ENCODE measurements around the gene PAPPA.

The PAPPA gene

DNA sequence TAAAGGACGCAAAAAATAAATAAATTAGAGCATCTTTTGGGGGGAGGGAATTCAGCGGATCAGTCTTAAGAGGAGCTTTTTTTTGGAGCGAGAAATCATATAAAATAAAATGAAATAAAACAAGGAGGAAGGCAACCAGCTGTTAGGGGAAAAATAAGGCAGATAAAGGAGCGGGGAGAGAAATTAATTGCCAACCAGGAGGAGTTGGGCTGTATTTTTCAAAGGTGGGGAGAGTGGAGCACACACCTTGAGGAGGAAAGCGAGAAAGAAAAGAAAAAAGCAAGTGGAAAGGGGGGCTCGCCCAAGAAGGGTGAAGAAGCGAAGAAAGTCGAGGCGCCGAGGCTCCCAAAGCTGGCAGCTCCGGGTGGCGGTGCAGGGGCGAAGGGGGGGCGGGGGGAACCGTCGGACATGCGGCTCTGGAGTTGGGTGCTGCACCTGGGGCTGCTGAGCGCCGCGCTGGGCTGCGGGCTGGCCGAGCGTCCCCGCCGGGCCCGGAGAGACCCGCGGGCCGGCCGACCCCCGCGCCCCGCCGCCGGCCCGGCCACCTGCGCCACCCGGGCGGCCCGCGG lies at the start of gene PAPPA:
PAPPA (plus strand) TSS at position 27 of the 569 bp plus-strand sequence; CDS start at position 409, 382 bp downstream.
- peak; percentile 25 for DNase-seq (ENCODE audit: low spot score)

GRCh38 chr9:116103976-116104820 lies 49.4 kb upstream of the PAPPA start:
- no peak for DNase-seq (ENCODE audit: low spot score)

GRCh38 chr9:116112236-116112635 lies 41.4 kb upstream of the PAPPA start:
- peak; percentile 27 for DNase-seq (ENCODE audit: low spot score)

DNA sequence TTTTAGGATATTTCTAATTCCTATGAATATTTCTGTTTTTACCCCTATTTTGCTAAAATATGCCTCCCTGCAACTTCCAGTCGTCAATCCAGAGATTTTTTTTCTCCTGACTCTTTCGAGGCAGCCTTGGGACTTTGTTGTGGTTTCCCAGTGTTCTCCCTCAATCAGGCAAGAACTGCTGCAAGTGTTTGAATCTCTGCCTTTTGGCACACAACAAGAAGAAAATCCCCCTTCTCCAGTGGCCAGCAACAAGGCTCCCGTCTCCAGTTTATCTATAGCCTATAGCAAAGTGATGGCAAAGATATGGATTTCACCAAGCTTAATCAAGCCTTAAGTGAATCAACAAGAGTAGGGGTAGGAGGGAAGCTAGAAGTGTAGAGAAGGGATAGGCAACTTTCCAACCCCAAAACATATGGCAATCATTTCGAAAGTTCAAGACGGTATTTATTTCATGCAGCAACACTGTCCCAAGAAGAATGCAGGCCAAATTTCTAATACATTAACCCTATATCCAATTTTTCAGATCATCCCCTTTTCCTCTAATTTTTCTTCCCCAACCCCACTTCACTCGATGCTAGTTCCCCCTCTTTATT lies 37.7 kb upstream of the PAPPA start:
- no peak for DNase-seq (ENCODE audit: low spot score)

DNA sequence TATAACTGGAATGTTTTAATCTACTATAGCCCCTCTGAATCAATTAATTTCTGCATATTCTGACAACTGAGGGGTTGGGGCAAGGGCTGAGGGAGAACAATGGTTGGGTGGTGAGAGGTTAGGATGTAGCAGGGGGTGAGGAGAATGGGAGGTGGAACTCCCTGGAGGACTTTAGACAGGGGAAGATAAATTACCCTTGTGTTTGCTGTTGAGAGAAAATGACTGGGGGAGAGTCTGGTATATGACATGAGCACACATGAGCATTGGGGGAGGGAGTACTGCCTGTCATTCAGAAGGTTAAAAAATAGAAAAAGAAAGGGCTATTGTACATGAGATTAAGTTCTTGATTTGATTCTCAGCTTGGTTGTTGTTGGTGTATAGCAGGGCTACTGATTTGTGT lies 37.2 kb upstream of the PAPPA start:
- no peak for DNase-seq (ENCODE audit: low spot score)

DNA sequence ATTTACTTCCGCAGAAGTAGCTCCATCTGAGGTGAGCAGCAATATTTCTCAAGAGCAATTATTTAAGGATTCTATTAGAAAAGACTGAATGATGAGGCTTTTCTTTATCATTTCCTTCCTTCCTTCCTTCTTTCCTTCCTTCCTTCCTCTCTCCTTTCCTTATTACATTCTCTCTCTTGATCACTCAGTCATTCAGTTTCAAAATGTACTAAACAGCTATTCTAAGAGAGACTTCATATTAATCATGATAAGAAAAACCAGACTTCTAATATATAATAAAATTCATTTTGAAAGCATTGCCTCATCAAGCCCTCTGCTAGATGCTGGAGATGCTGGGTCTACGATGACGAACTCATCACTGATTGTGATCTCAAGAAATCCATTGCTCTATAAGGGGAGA lies 30.4 kb upstream of the PAPPA start:
- no peak for DNase-seq (ENCODE audit: low spot score)

- no peak for DNase-seq (ENCODE audit: low spot score)
These were observed 29.0 kb upstream of the PAPPA start for GRCh38 chr9:116124472-116125040.

DNA sequence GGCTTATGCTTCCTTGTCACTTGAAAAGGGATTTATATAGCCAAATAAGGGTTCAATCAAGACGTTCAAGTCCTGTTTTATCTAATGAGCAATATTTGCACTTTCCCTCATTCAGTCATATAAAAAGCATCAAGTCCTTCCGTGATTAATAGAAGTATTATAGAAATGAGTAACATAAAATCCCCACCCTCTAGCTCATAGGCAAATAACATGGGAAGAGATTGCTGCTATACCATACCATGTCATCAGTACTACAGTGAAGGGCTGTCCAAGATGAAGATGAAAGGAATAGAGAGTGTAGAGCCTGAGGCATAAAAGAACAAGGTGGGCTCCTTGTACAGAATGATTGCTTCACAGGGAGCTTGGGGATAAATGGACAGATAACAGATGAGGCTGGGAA lies 20.4 kb upstream of the PAPPA start:
- DNase-seq (ENCODE audit: low spot score): no peak

GRCh38 chr9:116134975-116135374 lies 18.6 kb upstream of the PAPPA start:
- no peak for DNase-seq (ENCODE audit: low spot score)

- no peak for DNase-seq (ENCODE audit: low spot score)
These were observed 16.6 kb upstream of the PAPPA start for GRCh38 chr9:116137010-116137409.

GRCh38 chr9:116137581-116137980 lies 16.0 kb upstream of the PAPPA start:
- no peak for DNase-seq (ENCODE audit: low spot score)

- DNase-seq (ENCODE audit: low spot score): no peak
These were observed 11.6 kb upstream of the PAPPA start for GRCh38 chr9:116141864-116142561.

- no peak for DNase-seq (ENCODE audit: low spot score)
These were observed 10.7 kb upstream of the PAPPA start for GRCh38 chr9:116142706-116143492.

DNA sequence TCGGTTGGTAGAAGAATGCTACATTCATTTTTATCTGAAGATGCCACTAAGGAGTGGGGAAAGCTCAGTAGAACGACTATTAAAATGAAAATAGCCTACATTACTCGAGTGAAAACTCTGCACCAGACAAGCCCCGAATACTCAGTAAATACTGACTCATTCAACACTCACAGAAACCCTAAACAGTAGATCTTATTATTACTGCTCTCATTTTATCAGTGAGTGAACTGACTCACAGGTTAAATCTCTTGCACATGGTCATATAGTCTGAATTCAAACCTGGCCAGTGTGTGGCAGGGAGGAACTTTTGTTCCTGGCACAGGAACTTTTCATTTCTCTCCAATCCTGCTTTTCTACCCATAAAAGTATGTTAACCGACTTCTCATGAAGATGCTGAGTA lies 9.6 kb upstream of the PAPPA start:
- DNase-seq (ENCODE audit: low spot score): peak; percentile 76

DNA sequence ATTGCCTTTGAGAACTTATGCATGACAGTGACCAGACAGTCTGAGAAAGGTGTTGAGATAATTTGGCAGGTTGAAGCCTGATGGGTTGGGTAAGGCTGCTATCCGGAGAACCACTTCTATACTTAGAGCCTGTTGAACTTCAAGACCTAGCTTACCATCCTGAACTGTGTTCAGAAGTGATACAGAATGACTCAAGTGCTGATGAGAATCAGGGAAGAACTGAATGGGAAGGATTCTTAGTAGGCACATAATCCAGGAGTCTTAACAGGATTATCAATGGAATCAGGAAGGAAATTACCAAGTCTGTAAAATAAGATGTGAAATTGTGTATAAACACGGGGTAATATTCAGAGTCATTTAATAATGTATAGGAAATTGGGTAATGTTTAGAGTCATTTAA lies 9.0 kb upstream of the PAPPA start:
- DNase-seq (ENCODE audit: low spot score): no peak

DNA sequence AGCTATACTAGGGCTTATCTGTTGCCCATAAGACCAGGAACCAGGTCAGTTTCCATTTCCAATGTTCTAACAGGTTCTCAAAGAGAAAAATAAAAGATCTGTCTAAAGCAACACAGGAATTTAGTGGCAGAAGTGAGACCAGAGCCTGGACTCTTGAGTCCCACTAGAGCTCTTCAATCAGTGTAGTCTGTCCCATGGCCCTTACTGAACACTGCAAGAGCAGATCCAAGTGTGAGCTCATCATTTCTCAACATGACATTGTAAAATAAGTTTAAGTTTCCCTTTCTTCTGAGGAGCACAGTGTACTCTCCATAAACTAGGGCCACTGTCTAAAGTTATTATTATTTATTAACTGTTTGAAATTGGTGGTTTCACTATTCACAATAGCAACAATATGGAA lies 8.6 kb upstream of the PAPPA start:
- DNase-seq (ENCODE audit: low spot score): no peak

- DNase-seq (ENCODE audit: low spot score): no peak
These were observed 5.8 kb upstream of the PAPPA start for GRCh38 chr9:116147821-116148220.

- peak; percentile 48 for DNase-seq (ENCODE audit: low spot score)
These were observed 3.7 kb upstream of the PAPPA start for GRCh38 chr9:116149844-116150243.

DNA sequence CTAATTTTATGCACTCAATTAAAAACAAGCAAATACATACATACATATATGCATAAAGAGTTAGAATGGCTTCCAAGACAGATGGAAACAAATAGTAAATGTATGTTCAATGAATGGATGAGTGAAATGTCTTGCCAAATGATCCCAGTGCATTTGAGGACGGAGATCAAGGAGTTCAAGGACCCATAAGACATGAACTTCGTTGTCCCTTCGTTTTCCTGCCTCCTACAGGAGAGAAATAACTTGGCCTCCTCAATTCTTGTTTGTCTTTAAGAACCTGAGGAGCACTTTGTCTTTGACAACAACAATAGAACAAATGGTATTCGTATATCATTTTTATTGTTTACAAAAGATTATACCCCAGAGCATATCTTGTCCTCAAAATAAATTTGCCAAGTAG lies 2.4 kb upstream of the PAPPA start:
- no peak for DNase-seq (ENCODE audit: low spot score)

- DNase-seq (ENCODE audit: low spot score): peak; percentile 71
These were observed 1.6 kb upstream of the PAPPA start for GRCh38 chr9:116151966-116152381.

- peak; percentile 61 for DNase-seq (ENCODE audit: low spot score)
These were observed 1.2 kb upstream of the PAPPA start for GRCh38 chr9:116152390-116152789.
